ENCODE results near the gene HIPK2.

DNA sequence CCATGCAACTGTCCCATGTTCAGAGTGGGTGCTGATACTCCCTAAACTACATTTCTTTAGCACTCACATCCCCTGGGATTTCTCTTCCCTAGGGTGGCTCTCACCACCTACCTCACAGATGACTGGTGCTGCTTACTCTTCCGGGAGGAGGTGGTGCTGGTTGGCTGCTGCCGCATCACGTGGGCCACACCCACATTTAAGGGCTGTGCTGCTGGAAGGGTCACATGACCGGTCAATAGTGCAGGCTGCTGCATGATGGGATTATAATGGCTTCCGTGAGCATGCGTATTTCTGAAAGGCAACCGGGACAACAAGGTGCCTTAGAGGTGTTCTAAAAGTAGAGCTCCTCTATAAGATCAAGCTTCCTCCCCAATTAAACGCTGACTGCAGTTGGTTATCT lies 177.5 kb downstream of the HIPK2 start:
- TF ChIP-seq CTCF (conservative IDR thresholded peaks at IDR 0.05; ENCODE audit: low read length) (no peak), EZH2phosphoT487 (IDR thresholded peaks at IDR 0.05; ENCODE audit: borderline replicate concordance) (no peak)
